ENCODE measurements around the gene PCED1A. TPM values are rescaled to one million over a fixed set of nuclear protein-coding genes. Genes with fewer than 3 reads are reported as not detected.

The PCED1A gene, protein sequence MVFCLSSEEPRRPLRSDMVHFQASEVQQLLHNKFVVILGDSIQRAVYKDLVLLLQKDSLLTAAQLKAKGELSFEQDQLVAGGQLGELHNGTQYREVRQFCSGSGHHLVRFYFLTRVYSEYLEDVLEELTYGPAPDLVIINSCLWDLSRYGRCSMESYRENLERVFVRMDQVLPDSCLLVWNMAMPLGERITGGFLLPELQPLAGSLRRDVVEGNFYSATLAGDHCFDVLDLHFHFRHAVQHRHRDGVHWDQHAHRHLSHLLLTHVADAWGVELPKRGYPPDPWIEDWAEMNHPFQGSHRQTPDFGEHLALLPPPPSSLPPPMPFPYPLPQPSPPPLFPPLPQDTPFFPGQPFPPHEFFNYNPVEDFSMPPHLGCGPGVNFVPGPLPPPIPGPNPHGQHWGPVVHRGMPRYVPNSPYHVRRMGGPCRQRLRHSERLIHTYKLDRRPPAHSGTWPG
- 11.9 and 13.2 TPM in 2 replicates for total RNA-seq (2014; rRNA removed; shearing (Covaris generic))

DNA sequence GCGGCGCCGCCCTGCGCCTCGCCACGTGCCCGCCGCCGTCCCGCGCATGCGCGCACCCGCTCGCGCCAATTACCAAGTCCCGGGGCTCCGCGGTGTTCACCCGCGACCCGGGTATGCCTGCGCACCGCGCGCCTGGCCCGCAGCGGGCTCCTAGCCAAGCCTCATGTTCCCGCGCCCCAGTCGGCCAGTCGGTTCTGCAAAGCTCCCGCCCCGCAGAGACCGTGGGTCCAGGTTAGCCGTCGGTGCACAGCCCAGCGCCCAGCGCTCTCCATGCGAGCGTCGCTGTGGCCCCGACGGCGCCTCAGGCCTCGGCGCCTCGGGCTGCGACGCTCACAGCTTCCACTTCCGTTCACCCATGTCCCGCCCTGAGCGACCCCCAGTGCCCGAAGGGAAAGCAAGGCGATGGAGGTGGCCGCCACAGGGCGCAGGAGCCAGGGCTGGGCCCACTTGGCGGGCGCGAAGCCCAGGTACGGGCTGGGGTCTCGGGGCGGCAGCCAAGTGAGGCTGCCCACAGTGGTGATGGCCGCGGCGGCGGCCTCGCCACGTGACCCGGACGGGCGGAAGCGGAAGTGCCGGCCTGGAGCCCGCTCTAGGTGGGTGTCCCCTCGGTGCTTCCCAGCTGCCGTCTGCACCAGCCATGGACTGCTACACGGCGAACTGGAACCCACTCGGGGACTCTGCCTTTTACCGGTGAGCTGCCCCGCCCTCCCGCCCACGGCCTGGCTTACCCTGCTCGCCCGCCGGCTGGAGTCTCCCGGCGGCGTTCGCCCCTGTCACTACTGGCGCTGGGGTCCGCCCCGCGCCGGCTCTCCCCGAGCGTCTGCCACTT lies at the start of gene PCED1A, which contains the start of gene VPS16:
Gene PCED1A, minus strand, starts transcription at position 518 of the 829 bp plus-strand sequence. CDS start 743 bp downstream, outside the sequence.
Gene VPS16, plus strand, starts transcription at position 608 of the 829 bp plus-strand sequence. Its CDS starts 30 bp downstream, at position 638.
- peak; percentile 75 for DNase-seq (ENCODE audit: low spot score)

DNA sequence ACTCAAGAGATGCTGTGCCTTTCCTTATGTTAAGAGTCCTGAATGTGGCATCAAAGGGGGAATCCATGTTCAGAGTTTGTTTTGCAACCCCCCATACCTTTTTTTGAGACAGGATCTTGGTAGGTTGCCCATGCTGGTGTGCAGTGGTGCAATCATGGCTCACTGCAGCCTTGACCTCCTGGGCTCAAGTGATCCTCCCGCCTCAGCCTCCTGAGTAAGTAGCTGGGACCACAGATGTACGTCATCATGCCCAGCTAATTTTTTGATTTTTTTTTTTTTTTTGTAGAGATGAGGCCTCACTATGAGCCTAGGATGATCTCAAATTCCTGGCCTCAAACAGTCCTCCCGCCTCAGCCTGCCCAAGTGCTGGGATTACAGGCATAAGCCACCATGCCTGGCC lies 49.3 kb upstream of the PCED1A start:
- no peak for DNase-seq (ENCODE audit: low spot score)

DNA sequence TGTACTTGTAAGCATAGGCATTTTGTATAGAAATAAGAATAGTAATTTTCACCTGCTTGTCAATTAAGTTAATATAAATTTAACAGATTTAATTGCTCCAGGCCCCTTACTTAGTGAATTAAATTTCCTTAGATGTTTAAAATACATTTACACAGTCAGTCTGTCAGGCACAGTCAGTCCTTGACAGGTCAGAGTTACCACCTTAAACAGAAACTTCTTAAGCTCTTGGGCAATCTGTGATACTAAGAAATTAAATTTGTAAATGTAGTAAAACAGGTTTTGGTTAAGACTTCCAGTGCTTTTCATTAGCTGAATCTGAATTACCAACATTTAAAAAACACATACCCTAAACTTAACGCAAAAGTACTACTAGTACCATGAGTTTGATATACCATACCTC lies 48.8 kb upstream of the PCED1A start:
- DNase-seq (ENCODE audit: low spot score): no peak

DNA sequence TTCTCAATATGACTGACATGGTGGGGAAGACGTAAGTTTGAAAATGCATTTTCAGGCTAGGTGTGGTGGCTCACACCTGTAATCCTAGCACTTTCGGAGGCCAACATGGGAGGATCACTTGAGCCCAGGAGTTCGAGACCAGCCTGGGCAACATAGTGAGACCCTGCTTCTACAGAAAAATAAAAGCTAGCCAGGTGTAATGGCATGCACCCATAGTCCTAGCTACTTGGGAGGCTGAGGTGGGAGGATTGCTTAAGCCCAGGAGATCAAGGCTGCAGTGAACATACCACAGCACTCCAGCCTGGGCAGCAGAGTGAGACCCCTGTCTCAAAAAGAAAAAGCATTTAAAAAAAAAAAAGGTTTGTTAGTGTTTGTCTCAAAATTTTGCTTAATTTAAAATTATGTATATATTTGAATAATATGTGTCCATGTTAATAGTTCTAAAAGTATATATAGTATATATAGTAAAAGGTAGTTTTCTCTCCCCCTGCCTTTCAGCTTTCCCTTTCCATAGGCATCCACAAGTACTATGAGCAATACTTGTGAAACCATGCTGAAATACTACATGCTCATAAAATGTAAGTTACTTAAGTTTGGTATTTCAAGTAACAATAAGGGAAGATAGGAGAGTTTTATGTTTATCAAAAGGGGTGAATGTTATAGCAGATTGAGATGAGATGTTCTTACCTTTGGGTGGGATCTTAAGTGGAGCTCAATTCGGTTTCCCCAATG lies 47.9 kb upstream of the PCED1A start:
- no peak for DNase-seq (ENCODE audit: low spot score)

DNA sequence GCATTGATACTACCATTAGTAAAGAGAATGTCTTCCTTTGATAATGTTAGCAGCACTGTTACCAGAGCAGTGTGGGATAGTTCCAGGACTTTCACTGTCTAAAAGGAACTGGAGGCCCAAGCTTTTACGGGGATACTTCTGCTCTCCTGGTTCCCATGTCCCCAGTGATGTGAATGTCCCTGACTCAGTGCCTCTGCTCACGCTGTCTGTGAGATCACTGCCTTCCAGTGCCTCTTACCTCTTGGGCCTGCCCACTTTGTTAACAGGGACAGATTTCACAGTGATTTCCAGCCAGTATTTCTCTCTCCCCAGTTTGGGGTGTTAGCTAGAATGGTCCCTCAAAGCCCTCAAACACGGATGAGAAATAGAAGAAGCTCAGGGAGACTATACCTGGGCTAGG lies 47.3 kb upstream of the PCED1A start:
- no peak for DNase-seq (ENCODE audit: low spot score)

DNA sequence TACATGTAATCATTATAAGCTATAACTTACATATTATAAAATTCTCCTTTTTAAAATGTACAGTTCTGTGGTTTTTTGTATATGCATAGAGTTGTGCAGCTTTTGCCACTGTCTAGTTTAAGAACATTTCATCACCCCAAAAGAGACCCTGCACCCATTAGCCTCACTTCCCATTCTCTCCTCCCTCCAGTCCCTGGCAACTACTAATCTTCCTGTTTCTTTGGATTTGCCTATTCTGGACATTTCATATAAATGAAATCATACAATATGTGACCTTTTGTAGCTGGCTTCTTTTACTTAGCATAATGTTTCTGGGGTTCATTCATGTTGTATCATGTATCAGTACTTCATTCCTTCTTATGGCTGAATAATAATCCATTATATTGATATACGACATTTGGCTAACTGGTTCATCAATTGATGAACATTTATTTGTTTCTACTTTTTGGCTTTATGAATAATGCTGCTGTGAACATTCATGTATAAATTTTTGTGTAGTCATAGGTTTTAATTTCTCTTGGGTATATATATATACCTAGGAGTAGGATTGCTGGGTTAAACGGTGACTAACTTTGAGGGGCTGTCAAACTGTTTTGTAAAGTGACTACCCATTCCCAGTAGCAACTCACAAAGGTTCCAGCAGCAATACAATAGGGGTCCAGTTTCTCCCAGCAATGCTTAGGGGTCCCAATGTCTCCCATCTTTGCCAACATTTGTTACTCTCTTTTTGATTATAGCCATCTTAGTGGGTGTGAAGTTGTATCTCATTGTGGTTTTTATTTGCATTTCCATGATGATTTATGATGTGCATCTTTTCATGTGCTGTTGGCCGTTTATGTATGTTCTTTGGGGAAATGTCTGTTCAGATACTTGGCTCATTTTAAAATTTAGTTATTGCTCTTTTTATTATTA lies 43.5 kb upstream of the PCED1A start:
- no peak for DNase-seq (ENCODE audit: low spot score)

DNA sequence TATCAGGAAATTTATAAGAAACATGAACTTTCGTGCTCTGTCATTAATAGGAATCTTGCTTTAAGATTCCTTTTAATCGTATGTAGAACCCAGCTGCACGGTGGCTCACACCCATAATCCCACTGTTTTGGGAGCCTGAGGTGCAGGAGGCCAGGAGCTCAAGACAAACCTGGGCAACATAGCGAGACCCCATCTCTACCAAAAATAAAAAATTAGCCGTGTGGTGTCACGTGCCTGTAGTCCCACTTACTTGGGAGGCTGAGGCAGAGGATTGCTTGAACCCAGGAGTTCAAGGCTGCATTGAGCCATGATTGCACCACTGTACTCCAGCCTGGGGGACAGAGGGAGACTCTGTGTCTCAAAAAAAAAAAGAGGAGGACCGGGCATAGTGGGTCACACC lies 40.2 kb upstream of the PCED1A start:
- DNase-seq (ENCODE audit: low spot score): no peak

DNA sequence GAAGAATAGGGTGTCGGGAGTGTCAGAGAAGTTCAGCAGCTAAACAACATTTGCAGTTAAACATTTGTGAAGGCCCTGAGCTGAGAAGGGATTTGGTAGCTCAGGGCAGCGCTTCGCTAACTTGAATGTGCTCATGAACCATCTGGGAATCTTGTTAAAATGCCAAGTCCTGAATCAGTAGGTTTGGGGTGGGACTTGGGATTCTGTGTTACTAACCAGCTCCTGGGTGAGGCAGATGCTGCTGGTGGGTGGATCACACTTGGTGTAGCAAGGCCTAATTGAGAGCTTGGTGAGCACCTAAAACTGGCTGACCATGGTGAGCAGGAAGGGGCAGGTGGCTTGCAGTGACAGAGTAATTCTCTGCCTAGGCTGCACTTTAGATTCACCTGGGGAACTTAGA lies 38.7 kb upstream of the PCED1A start:
- DNase-seq (ENCODE audit: low spot score): peak; percentile 55

DNA sequence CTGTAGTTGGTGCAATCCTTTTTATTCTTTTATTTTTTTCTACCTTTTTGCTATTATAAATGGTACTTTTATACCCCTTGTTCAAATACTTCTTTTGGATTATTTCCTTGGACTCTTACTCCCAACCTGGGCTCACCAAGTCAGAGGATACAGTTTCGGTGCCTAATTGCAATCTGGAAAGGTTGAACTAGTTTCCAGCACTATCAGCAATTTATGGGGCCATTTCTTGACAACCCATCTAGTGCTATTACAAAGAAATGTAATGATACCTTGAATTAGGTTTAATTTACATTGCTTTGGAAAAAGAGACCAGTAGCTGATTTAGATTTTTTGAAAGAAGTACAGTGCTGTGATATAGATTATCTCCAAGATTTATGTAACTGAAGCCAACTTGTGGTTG lies 38.1 kb upstream of the PCED1A start:
- no peak for DNase-seq (ENCODE audit: low spot score)

DNA sequence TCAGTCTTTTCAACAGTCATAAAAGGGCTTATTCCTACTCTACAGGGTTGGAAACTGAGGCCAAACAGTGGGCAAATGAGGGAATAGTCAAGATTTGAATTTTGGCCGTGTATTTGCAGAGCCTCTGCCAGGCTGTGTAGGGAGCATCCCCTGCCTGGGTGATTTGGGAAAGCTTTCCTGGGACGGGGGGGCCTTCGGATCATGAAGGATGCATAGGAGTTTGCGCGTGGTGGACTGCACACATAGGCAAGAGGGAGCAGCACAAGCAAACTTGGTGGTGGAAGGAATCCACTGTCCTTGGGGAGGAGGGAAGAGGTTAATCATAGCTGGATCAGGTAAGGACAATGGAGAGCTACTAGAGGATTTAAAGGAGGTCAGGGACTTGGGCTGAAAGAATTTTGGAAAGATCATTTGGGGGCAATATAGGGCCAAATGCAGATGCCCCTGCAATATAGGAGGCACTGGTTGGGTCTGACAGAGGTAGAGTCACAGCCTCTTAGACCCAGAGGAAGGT lies 35.3 kb upstream of the PCED1A start:
- no peak for DNase-seq (ENCODE audit: low spot score)

DNA sequence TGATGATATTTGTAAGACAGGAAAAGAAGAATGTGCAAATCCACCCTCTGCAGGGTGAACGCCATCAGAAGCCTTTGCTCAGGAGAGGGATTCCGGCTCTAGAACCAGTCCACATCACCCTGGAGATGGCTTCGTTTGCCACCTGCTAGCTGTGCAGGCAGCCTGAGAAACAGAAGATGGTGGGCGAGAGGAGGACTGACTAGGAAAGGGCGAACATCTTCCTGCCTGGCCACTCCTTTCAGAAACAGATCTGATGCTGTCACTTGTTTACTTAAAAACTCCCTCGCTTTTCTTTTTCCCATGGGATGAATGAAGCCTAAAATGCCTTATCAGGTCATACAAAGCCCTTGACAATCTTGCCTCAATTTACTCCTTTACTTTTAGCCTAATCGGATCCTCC lies 34.0 kb upstream of the PCED1A start:
- peak; percentile 13 for DNase-seq (ENCODE audit: low spot score)

DNA sequence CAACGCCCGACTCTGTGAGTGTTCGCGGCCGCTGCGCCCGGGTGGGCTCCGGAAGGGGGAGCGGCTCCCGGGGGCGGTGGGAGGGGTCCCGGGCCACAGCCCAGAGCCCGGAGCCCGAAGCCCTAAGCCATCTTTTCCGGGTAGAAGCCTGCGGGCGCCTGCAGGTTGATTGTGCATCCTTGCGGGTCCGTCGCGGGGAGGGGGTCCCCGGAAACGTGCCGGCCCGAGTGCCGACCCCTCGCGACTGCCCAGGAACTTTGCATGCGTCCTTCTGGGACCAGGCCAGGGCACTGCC lies 33.2 kb upstream of the PCED1A start:
- DNase-seq (ENCODE audit: low spot score): peak; percentile 20

DNA sequence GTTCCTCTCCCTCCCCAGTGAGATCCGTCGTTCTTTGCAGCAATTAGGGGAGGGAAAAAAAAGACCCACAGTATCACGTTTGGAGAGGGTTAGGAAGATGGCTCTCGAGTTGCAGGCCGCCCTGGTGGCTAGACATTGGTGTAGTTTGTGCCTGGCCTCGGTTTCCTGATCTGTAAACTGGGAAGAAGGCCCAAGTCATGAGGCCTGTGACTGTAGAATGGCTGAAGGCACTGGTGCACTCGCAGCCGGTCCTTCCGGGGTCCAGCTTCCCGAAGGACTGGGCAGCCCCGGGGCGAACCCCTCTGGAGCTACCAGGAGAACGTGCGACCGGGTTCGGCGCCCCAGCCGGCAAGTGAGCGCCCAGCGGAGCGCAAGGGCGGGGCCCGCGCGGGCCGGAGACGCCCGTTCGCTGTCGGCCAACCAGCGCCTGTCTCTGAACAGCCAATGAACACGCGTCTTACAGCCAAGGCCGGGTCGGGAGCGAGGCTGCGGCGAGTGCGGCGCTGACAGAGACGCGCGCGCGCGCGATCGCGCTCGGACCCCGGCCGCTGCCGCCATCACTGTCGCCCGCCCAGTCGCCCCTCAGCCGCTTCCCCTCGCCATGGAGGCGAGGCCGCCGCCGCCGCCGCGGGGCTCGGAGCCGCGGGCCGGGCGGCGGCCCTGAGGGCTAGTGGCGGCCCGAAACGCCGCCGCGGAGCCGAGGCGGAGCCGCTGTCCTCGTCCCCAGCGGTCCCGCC lies 32.7 kb upstream of the PCED1A start, which contains the start of gene PTPRA:
Gene PTPRA, plus strand, starts transcription at position 472 of the 737 bp plus-strand sequence. CDS start 90,797 bp downstream, outside the sequence.
- peak; percentile 82 for DNase-seq (ENCODE audit: low spot score)

DNA sequence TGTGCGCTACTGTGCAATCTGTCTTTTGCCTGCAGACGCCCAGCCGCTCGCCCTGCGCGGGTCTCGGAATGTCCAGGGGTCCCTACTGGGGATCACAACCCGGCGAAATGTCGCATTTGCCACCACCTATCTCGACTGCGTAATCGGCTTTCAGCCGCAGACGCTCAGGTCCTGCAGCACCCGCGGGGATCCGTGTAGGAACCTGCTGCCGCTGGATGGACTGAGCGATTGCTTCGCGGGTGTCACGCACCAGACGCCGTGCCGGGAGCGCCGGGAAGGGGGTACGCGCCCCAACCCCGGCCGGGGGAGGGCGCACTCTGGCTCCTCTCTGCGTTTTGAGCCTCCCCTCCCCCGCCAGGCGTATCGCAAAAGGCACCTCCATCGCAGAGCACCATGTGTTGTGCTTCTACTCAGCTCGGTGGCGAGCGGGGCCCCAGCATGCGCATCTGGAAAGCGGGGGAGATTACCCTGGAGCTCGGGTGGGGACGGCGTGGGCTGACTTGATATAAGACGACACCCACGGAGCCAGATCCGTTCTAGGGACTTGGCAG lies 32.1 kb upstream of the PCED1A start:
- no peak for DNase-seq (ENCODE audit: low spot score)

DNA sequence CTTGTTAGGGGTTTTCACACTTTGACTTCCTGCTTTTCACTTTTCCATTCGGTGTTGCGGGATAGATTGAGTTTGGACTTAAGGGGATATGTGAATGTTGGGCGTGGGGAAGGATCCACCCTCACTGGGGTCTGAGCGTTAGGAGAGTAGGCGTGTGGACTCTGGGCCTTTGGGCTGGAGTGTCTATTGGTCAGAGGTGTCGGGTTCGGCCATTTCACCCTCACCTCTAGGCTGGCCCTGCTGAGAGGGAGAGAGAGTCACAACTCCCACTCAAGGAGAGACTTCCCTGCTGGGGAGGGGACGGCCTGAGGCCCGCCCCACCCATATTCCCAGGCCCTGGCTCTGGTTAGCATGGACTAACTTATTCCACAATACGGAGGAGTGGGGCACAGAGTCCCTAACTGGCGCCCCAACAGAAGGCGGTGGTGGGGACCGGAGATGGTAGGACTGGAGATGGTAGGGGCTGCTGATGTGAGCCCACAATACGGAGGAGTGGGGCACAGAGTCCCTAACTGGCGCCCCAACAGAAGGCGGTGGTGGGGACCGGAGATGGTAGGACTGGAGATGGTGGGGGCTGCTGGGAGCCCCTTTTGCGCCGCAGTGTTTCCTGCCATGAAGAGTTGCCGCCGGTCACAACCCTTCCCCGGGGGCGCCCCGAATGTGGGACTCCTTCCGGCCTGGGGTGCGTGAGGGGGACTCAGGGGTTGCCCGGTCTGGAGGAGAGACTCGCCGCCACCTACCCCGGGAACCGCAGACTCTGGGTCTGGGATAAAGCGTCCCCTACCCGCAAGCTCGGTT lies 31.4 kb upstream of the PCED1A start:
- DNase-seq (ENCODE audit: low spot score): no peak

DNA sequence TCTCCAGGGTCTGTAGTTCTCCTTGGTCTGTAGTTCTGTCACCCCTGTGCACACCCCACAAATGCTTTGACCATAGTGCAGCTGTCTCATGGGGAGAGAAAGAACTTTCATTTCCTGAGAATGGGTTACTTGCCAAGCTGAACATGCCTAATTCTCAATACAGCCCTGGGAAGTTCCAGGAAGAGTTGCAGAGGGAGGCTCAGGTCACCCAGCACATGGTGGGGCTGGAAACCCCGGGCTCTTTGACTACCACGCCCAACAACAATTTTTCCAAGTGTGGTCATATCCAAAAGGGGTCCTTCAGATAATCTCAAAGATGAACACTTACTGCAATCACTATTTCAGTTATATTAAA lies 30.6 kb upstream of the PCED1A start:
- no peak for DNase-seq (ENCODE audit: low spot score)

DNA sequence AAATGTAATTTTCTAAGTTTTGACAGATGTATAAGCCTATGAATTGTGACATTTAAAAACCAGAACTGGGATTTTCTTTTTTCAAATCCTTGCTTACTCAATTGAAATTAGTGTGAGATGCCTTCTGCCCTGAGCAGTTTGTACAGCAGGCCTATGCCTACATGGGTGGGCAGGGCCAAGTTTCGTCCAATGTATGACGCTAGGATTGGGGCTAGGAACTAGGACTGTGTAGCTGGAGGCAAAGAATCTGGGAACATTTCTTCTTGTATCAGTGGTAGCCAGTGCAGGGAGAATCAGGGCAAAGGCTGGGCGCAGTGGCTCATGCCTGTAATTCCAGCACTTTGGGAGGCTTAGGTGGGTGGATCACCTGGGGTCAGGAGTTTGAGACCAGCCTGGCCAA lies 28.9 kb upstream of the PCED1A start:
- DNase-seq (ENCODE audit: low spot score): no peak

DNA sequence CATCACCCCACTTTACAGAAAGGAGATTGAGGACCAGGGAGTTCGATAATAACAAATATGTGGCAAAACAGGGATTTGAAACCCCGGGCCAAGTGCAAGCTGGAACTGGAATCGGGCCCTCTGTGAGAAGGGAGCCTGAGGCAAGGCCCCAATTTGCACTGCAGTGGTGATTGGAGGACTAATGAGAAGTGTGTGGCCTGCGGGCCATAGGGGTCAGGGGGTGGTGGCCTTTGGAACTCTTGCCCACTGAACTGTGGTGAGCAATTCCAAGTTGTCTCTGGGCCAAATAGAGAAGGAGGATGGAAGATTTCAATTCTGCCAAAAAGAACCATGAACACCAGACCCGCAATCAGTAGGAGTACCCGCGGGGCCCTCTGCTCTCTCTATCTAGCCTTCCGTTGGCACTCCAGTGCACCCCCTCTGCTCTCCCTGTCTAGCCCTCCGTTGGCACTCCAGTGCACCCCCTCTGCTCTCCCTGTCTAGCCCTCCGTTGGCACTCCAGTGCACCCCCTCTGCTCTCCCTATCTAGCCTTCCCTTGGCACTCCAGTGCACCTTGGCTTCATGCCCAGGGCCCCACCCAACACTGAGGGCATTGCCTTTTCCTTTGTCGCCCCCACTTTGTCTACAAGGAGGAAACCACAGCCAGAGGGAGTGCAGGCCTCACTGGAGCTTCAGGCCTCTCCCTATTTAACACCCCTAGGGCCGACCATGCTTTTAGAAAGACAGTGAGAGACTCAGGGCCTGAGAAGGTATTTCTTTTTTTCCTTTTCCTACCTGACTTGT lies 26.8 kb upstream of the PCED1A start:
- peak; percentile 18 for DNase-seq (ENCODE audit: low spot score)

Data from A172 (cell line).